Keratinocyte (primary cell): ENCODE data around the gene CFAP46. TPM values are rescaled to one million over a fixed set of nuclear protein-coding genes. Genes with fewer than 3 reads are reported as not detected.

ENCODE experiments used
- DNase-seq: peaks from one replicate; pipeline ENCODE4 v3.0.0-alpha.2; 2011; ENCODE audit warnings: low read depth, missing footprints, low spot score
- FAIRE-seq: peaks from 2 replicates; lab custom pipeline; 2011; peaks lifted over from hg19 to GRCh38; lab: Jason Lieb, UNC
- H2AFZ ChIP-seq: 2 replicates; pipeline ENCODE4 v1.6.0; 2012; ENCODE audit warnings: low read length, control low read depth, inconsistent platforms; ENCODE audit not compliant: control insufficient read depth
- H3K27ac ChIP-seq: 2 replicates; pipeline ENCODE4 v1.5.1; 2011; ENCODE audit warnings: low read length; ENCODE audit not compliant: control insufficient read depth, insufficient read depth
- H3K27me3 ChIP-seq: 3 replicates; pipeline ENCODE4 v1.6.0; 2011; ENCODE audit warnings: low read length; ENCODE audit not compliant: control insufficient read depth, insufficient read depth; ENCODE audit errors: extremely low read depth
- H3K36me3 ChIP-seq, 2 experiments: 2 replicates in 1 of 2; 3 replicates in 1 of 2; pipeline ENCODE4 v1.5.1; 2011; ENCODE audit warnings: low read length in 2 of 2, mild to moderate bottlenecking in 1 of 2; ENCODE audit not compliant: control insufficient read depth in 2 of 2, insufficient read depth in 2 of 2; ENCODE audit errors: extremely low read depth in 1 of 2
- H3K4me1 ChIP-seq: 3 replicates; pipeline ENCODE4 v1.5.1; 2011; ENCODE audit warnings: low read length; ENCODE audit not compliant: control insufficient read depth, insufficient read depth; ENCODE audit errors: extremely low read depth
- H3K4me2 ChIP-seq: 3 replicates; pipeline ENCODE4 v1.6.0; 2011; ENCODE audit warnings: low read depth, low read length; ENCODE audit not compliant: control insufficient read depth, insufficient read depth; ENCODE audit errors: extremely low read depth
- H3K4me3 ChIP-seq, 3 experiments: fragments of 200-600 bp in 1 of 3; sonication (generic) in 1 of 3; 2 replicates in 2 of 3; 3 replicates in 1 of 3; pipeline ENCODE4 v1.5.1; 2011 to 2016; ENCODE audit warnings: low read length in 3 of 3, mild to moderate bottlenecking in 3 of 3, control low read depth in 2 of 3, inconsistent platforms in 1 of 3, low read depth in 1 of 3, mixed read lengths in 1 of 3, mixed run types in 1 of 3, moderate library complexity in 1 of 3; ENCODE audit not compliant: control insufficient read depth in 2 of 3, insufficient read depth in 2 of 3; ENCODE audit errors: extremely low read depth in 1 of 3
- H3K79me2 ChIP-seq: 2 replicates; pipeline ENCODE4 v1.6.0; 2012; ENCODE audit warnings: low read length; ENCODE audit not compliant: control insufficient read depth, insufficient read depth
- H3K9ac ChIP-seq: 3 replicates; pipeline ENCODE4 v1.6.0; 2011; ENCODE audit warnings: low read length; ENCODE audit not compliant: control insufficient read depth, insufficient read depth; ENCODE audit errors: extremely low read depth
- H3K9me1 ChIP-seq: 3 replicates; pipeline ENCODE4 v1.6.0; 2011; ENCODE audit warnings: low read length; ENCODE audit not compliant: control insufficient read depth, insufficient read depth; ENCODE audit errors: extremely low read depth
- H3K9me3 ChIP-seq: 2 replicates; pipeline ENCODE4 v1.5.1; 2012; ENCODE audit warnings: low read depth, low read length; ENCODE audit not compliant: control insufficient read depth
- H4K20me1 ChIP-seq: 3 replicates; pipeline ENCODE4 v1.6.0; 2011; ENCODE audit warnings: low read length; ENCODE audit not compliant: control insufficient read depth, insufficient read depth; ENCODE audit errors: extremely low read depth
- CTCF ChIP-seq, 3 experiments: IDR thresholded peaks in 1 of 3; conservative IDR thresholded peaks in 1 of 3; optimal IDR thresholded peaks in 1 of 3; 2 replicates in 2 of 3; 3 replicates in 1 of 3; pipeline versions ENCODE3 to v1.5.1; 2011; ENCODE audit warnings: low read length in 3 of 3, mild to moderate bottlenecking in 3 of 3, moderate library complexity in 2 of 3, control low read depth in 1 of 3, inconsistent platforms in 1 of 3; ENCODE audit not compliant: insufficient read depth in 2 of 3; ENCODE audit errors: extremely low read depth in 1 of 3
- EZH2 ChIP-seq: IDR thresholded peaks from one replicate; pipeline ENCODE4 v1.6.1; 2012; ENCODE audit warnings: inconsistent platforms, mild to moderate bottlenecking, low read length, moderate library complexity
- dilution Hi-C: fragments of 300-500 bp; cut with MboI; formaldehyde crosslinking; loops from one replicate; pipeline ENCODE4 v1.7.0; 2020; ENCODE audit warnings: low sequenced_read_pairs; ENCODE audit not compliant: extremely low pct_ligation_motif_present
- polyA plus RNA-seq, 5 experiments: library from polyadenylated mRNA; depleted of rRNA in 3 of 5; stranded (reverse) in 3 of 5; stranded (forward) in 1 of 5; unstranded in 1 of 5; fragments of >200 nt; gene quantifications; 1 replicate in 1 of 5; 2 replicates in 3 of 5; 3 replicates in 1 of 5; pipeline versions ENCODE4 v1.2.1 to v1.2.3, GENCODE V29; 2011 to 2012; ENCODE audit warnings: missing spikeins in 2 of 5, low read depth in 1 of 5, low replicate concordance in 1 of 5

Gene CFAP46
- polyA plus RNA-seq, 1 donor (not counting 4 experiments of a cell fraction or from before 2014, with no cell fraction given), result 1.00 TPM

GRCh38 chr10:132879408-132880127 is 62.8 kb downstream of the CFAP46 start:
- H3K4me2 ChIP-seq, result no peak overlapping the region
- no peaks in the 10 kb centered on the region for H3K4me1 ChIP-seq
- no peak for DNase-seq
- H2AFZ ChIP-seq, result no peak overlapping the region
- H3K9me1 ChIP-seq, result no peaks in the 10 kb centered on the region
- no peaks in the 10 kb centered on the region for H3K9me3 ChIP-seq
- no peaks in the 10 kb centered on the region for H3K36me3 ChIP-seq
- H3K9ac ChIP-seq, result no peak overlapping the region
- H3K27me3 ChIP-seq, result peaks cover 34% of the 10 kb centered on the region
- no peak overlapping the region for H3K27ac ChIP-seq
- dilution Hi-C loops, result no loop called here
- no peaks in the 10 kb centered on the region for H3K79me2 ChIP-seq
- no peak overlapping the region for H3K4me3 ChIP-seq
- no peak for FAIRE-seq
- H4K20me1 ChIP-seq, result no peaks in the 10 kb centered on the region
- TF ChIP-seq CTCF (optimal IDR thresholded peaks at IDR 0.05 in 1 of 3, IDR thresholded peaks at IDR 0.05 in 1 of 3, conservative IDR thresholded peaks at IDR 0.05 in 1 of 3; ENCODE audit: extremely low read depth in 1 of 3, insufficient read depth in 2 of 3, low read length in 3 of 3), result no peak

- H3K4me2 ChIP-seq, result no peak overlapping the region
- TF ChIP-seq CTCF (optimal IDR thresholded peaks at IDR 0.05 in 1 of 3, IDR thresholded peaks at IDR 0.05 in 1 of 3, conservative IDR thresholded peaks at IDR 0.05 in 1 of 3; ENCODE audit: extremely low read depth in 1 of 3, insufficient read depth in 2 of 3, low read length in 3 of 3) (no peak), EZH2 (no peak)
- FAIRE-seq (no peak), DNase-seq (no peak)
- no peak overlapping the region for H2AFZ ChIP-seq
- no peaks in the 10 kb centered on the region for H3K4me1 ChIP-seq
- H4K20me1 ChIP-seq, result no peaks in the 10 kb centered on the region
- no peaks in the 10 kb centered on the region for H3K9me1 ChIP-seq
- H3K9me3 ChIP-seq, result no peaks in the 10 kb centered on the region
- no peak overlapping the region for H3K9ac ChIP-seq
- H3K27ac ChIP-seq, result no peak overlapping the region
- no peaks in the 10 kb centered on the region for H3K79me2 ChIP-seq
- H3K36me3 ChIP-seq, result no peaks in the 10 kb centered on the region
- peaks cover 34% of the 10 kb centered on the region for H3K27me3 ChIP-seq
- no peak overlapping the region for H3K4me3 ChIP-seq
- dilution Hi-C loops, result no loop called here
Measured at GRCh38 chr10:132878730-132879407, 63.5 kb downstream of the CFAP46 start.
